ENCODE measurements around the gene RBM33.

Gene RBM33

GRCh38 chr7:155758348-155758747, 113.9 kb downstream of the RBM33 start:
- DNase-seq (ENCODE audit: low read depth), result no peak
- H3K4me3 ChIP-seq (ENCODE audit: control insufficient read depth, low read depth, low read length), result no peak overlapping the region
- TF ChIP-seq CTCF (IDR thresholded peaks at IDR 0.05; ENCODE audit: control insufficient read depth, insufficient read depth, low read depth, low read length, missing control alignments), result no peak

GRCh38 chr7:155759740-155760430, 115.4 kb downstream of the RBM33 start:
- no peak for DNase-seq (ENCODE audit: low read depth)
- H3K4me3 ChIP-seq (ENCODE audit: control insufficient read depth, low read depth, low read length), result no peak overlapping the region
- no peak for TF ChIP-seq CTCF (IDR thresholded peaks at IDR 0.05; ENCODE audit: control insufficient read depth, insufficient read depth, low read depth, low read length, missing control alignments)

- no peak overlapping the region for H3K4me3 ChIP-seq (ENCODE audit: control insufficient read depth, low read depth, low read length)
- DNase-seq (ENCODE audit: low read depth), result no peak
- no peak for TF ChIP-seq CTCF (IDR thresholded peaks at IDR 0.05; ENCODE audit: control insufficient read depth, insufficient read depth, low read depth, low read length, missing control alignments)
These were observed 116.7 kb downstream of the RBM33 start for GRCh38 chr7:155761162-155761561.

GRCh38 chr7:155762036-155762435, 117.6 kb downstream of the RBM33 start:
- TF ChIP-seq CTCF (IDR thresholded peaks at IDR 0.05; ENCODE audit: control insufficient read depth, insufficient read depth, low read depth, low read length, missing control alignments), result no peak
- no peak overlapping the region for H3K4me3 ChIP-seq (ENCODE audit: control insufficient read depth, low read depth, low read length)
- DNase-seq (ENCODE audit: low read depth), result no peak

- no peak overlapping the region for H3K4me3 ChIP-seq (ENCODE audit: control insufficient read depth, low read depth, low read length)
- no peak for TF ChIP-seq CTCF (IDR thresholded peaks at IDR 0.05; ENCODE audit: control insufficient read depth, insufficient read depth, low read depth, low read length, missing control alignments)
- DNase-seq (ENCODE audit: low read depth), result no peak
These were observed 118.2 kb downstream of the RBM33 start for GRCh38 chr7:155762655-155763054.

- no peak for DNase-seq (ENCODE audit: low read depth)
- TF ChIP-seq CTCF (IDR thresholded peaks at IDR 0.05; ENCODE audit: control insufficient read depth, insufficient read depth, low read depth, low read length, missing control alignments), result no peak
- H3K4me3 ChIP-seq (ENCODE audit: control insufficient read depth, low read depth, low read length), result no peak overlapping the region
These were observed 118.7 kb downstream of the RBM33 start for GRCh38 chr7:155763122-155763521.
